ENCODE data around the gene CAMK1D. TPM values are rescaled to one million over a fixed set of nuclear protein-coding genes. Genes with fewer than 3 reads are reported as not detected.

Gene CAMK1D
- total and polyA plus RNA-seq, 8 donors: 4.4 to 10.8 (median 4.8) TPM

DNA sequence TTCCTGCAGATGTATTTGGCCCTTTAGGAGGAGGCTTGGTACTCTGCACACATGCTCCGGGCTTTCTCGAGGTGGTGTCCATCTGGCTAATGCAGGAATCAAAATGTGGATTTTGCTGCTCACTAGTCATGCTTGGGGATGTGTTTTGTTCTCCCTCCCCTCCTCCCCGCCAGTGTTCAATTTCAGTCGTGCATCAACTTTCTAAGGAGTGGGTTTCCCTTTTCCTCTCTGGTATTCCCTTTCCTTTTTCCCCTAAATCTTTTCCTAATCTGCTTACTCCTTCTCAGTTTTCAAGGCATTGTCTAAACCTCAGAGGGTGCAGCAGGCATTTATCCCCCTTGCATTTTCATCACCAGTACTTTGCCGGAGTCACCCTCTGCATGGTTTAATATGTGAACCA lies 450.4 kb downstream of the CAMK1D start:
- DNase-seq (no peak), ATAC-seq (no peak)
- H3K36me3 ChIP-seq: no peaks in the 10 kb centered on the region
- H3K27me3 ChIP-seq: no peaks in the 10 kb centered on the region
- no peaks in the 10 kb centered on the region for H3K4me1 ChIP-seq
- no peaks in the 10 kb centered on the region for H3K9me3 ChIP-seq
- H3K27ac ChIP-seq: no peak overlapping the region
- intact Hi-C loops (cut with DNase I): no loop called here
- TF ChIP-seq, protein P1, sequence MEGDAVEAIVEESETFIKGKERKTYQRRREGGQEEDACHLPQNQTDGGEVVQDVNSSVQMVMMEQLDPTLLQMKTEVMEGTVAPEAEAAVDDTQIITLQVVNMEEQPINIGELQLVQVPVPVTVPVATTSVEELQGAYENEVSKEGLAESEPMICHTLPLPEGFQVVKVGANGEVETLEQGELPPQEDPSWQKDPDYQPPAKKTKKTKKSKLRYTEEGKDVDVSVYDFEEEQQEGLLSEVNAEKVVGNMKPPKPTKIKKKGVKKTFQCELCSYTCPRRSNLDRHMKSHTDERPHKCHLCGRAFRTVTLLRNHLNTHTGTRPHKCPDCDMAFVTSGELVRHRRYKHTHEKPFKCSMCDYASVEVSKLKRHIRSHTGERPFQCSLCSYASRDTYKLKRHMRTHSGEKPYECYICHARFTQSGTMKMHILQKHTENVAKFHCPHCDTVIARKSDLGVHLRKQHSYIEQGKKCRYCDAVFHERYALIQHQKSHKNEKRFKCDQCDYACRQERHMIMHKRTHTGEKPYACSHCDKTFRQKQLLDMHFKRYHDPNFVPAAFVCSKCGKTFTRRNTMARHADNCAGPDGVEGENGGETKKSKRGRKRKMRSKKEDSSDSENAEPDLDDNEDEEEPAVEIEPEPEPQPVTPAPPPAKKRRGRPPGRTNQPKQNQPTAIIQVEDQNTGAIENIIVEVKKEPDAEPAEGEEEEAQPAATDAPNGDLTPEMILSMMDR (IDR thresholded peaks at IDR 0.05): no peak
- no peak overlapping the region for H3K4me3 ChIP-seq

- intact Hi-C loops (cut with DNase I): no loop called here
- DNase-seq: no peak
- TF ChIP-seq, protein P1 (IDR thresholded peaks at IDR 0.05): no peak
Measured at GRCh38 chr10:12800302-12800701, 451.0 kb downstream of the CAMK1D start.

GRCh38 chr10:12801214-12802087 lies 452.1 kb downstream of the CAMK1D start:
- Histone ChIP-seq H3K4me1 (no peaks in the 10 kb centered on the region), H3K4me3 (no peak overlapping the region), H3K27ac (no peak overlapping the region), H3K27me3 (no peaks in the 10 kb centered on the region), H3K9me3 (no peaks in the 10 kb centered on the region), H3K36me3 (no peaks in the 10 kb centered on the region)
- DNase-seq: no peak
- intact Hi-C loops (cut with DNase I): no loop called here
- ATAC-seq: no peak
- TF ChIP-seq, protein P1 (IDR thresholded peaks at IDR 0.05): no peak

More at GRCh38 chr10:12800302-12800701, 451.0 kb downstream of the CAMK1D start:
- no peaks in the 10 kb centered on the region for H3K9me3 ChIP-seq
- ATAC-seq: no peak
- no peaks in the 10 kb centered on the region for H3K36me3 ChIP-seq
- no peaks in the 10 kb centered on the region for H3K27me3 ChIP-seq
- H3K4me3 ChIP-seq: no peak overlapping the region
- H3K27ac ChIP-seq: no peak overlapping the region
- H3K4me1 ChIP-seq: no peaks in the 10 kb centered on the region

GRCh38 chr10:12803776-12804175 lies 454.4 kb downstream of the CAMK1D start:
- no peak for DNase-seq
- ATAC-seq: no peak
- TF ChIP-seq, protein P1 (IDR thresholded peaks at IDR 0.05): no peak

GRCh38 chr10:12806228-12807095 lies 457.1 kb downstream of the CAMK1D start:
- Histone ChIP-seq H3K27me3 (no peaks in the 10 kb centered on the region), H3K4me3 (no peak overlapping the region), H3K36me3 (no peaks in the 10 kb centered on the region), H3K27ac (no peak overlapping the region), H3K9me3 (no peaks in the 10 kb centered on the region), H3K4me1 (no peaks in the 10 kb centered on the region)
- peak; percentile 78 for ATAC-seq
- TF ChIP-seq, protein P1 (IDR thresholded peaks at IDR 0.05): no peak
- DNase-seq: no peak
- intact Hi-C loops (cut with DNase I): no loop called here

More at GRCh38 chr10:12803776-12804175, 454.4 kb downstream of the CAMK1D start:
- Histone ChIP-seq H3K27me3 (no peaks in the 10 kb centered on the region), H3K4me3 (no peak overlapping the region), H3K9me3 (no peaks in the 10 kb centered on the region), H3K27ac (no peak overlapping the region), H3K36me3 (no peaks in the 10 kb centered on the region), H3K4me1 (no peaks in the 10 kb centered on the region)
- intact Hi-C loops (cut with DNase I): no loop called here

All from left lung (tissue), 10 donors.